RWPE1 (cell line): ENCODE results near the gene SPOCK1.

Experiments used
- CTCF ChIA-PET: fragments of 350-600 bp; sonication (Branson Sonifier 250); formaldehyde crosslinking; extraction: SDS; loops from one replicate; lab custom pipeline; 2021; lab: Yijun Ruan, JAX
- POLR2A ChIA-PET: fragments of 400-600 bp; formaldehyde crosslinking; extraction: SDS; loops from one replicate; lab custom pipeline; 2020; ENCODE audit warnings: antibody characterized with exemption; ENCODE audit not compliant: low non-redundant PET; lab: Yijun Ruan, JAX
- DNase-seq: peaks from one replicate; pipeline ENCODE4 v3.0.0; 2012; ENCODE audit warnings: low spot score
- H3K27ac ChIP-seq: fragments of 450-650 bp; 2 replicates; pipeline ENCODE4 v1.5.1; 2017
- TF ChIP-seq, protein P1 (sequence below): fragments of 450-650 bp; conservative IDR thresholded peaks from 2 replicates; pipeline ENCODE4 v1.5.1; 2017; ENCODE audit warnings: low read depth, mild to moderate bottlenecking

SPOCK1 gene

GRCh38 chr5:137226081-137226480 is 273.0 kb downstream of the SPOCK1 start:
- CTCF ChIA-PET: no interaction called here

GRCh38 chr5:137223324-137224295 is 275.5 kb downstream of the SPOCK1 start:
- CTCF ChIA-PET: interaction anchor here (0.5 to 1.4 kb wide), 5 partner anchors 21 to 251 kb away, joined by 3 to 9 read pairs (median 3); no protein-coding TSS in a partner anchor
- POLR2A ChIA-PET: no interaction called here
- no peak overlapping the region for H3K27ac ChIP-seq
- no peak for DNase-seq
- TF ChIP-seq, protein P1, sequence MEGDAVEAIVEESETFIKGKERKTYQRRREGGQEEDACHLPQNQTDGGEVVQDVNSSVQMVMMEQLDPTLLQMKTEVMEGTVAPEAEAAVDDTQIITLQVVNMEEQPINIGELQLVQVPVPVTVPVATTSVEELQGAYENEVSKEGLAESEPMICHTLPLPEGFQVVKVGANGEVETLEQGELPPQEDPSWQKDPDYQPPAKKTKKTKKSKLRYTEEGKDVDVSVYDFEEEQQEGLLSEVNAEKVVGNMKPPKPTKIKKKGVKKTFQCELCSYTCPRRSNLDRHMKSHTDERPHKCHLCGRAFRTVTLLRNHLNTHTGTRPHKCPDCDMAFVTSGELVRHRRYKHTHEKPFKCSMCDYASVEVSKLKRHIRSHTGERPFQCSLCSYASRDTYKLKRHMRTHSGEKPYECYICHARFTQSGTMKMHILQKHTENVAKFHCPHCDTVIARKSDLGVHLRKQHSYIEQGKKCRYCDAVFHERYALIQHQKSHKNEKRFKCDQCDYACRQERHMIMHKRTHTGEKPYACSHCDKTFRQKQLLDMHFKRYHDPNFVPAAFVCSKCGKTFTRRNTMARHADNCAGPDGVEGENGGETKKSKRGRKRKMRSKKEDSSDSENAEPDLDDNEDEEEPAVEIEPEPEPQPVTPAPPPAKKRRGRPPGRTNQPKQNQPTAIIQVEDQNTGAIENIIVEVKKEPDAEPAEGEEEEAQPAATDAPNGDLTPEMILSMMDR: no peak

More at GRCh38 chr5:137226081-137226480, 273.0 kb downstream of the SPOCK1 start:
- TF ChIP-seq, protein P1: no peak
- DNase-seq: no peak
- no peak overlapping the region for H3K27ac ChIP-seq
- POLR2A ChIA-PET: no interaction called here

- no peak overlapping the region for H3K27ac ChIP-seq
- no peak for DNase-seq
- TF ChIP-seq, protein P1: no peak
- ChIA-PET POLR2A (no interaction called here), CTCF (interaction anchor here (0.5 kb wide), 1 partner anchor 64 kb away, joined by 3 read pairs; no protein-coding TSS in a partner anchor)
Observed at GRCh38 chr5:137221943-137222342, 277.2 kb downstream of the SPOCK1 start.

DNA sequence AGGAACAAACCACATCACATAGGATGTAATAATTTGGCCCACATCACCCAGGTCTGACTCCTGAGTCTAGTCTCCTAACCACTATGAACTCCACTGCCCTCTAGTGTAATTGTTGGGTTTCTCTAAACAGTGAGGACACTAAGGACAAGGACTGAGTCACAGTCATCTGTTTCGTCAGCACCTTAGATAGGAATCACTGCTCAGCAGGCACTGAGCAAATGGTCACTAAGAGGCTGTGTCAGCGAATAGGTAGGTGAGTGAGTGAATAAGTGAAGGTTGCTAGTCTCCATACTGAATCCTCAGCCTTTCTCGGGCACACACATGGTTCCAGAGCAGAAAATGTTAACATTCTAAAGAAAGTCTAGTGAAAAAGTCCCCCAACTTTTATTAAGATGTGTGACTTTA is 278.6 kb downstream of the SPOCK1 start:
- peak; percentile 89 for DNase-seq
- TF ChIP-seq, protein P1: peak; percentile 53
- ChIA-PET CTCF (no interaction called here), POLR2A (no interaction called here)
- no peak overlapping the region for H3K27ac ChIP-seq

- TF ChIP-seq, protein P1: no peak
- no peak for DNase-seq
- no peak overlapping the region for H3K27ac ChIP-seq
- CTCF ChIA-PET: interaction anchor here (0.6 to 2.7 kb wide), 7 partner anchors 15 to 417 kb away, joined by 3 to 25 read pairs (median 3); no protein-coding TSS in a partner anchor
- POLR2A ChIA-PET: no interaction called here
Observed at GRCh38 chr5:137218896-137219295, 280.2 kb downstream of the SPOCK1 start.

DNA sequence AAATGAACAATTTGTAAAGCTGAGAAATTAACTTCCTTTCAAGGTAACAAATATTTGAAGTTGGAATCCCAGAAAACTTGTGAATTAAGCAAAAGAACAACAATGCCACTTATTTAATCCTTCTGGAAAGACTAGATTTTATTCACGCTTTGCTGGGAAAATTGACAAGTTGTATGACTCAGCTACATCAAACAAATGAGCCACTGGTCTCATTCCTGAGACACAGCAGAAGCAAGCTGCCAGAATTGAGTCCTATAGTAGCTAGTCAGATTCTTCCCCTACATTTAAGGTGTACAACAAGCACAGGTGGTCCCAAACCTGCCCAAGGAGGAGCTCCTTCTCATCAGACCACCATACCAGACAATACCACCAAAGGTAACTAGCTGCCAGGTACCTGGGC is 280.7 kb downstream of the SPOCK1 start:
- DNase-seq: peak; percentile 60
- TF ChIP-seq, protein P1: no peak
- ChIA-PET POLR2A (no interaction called here), CTCF (interaction anchor here (0.6 to 2.7 kb wide), 6 partner anchors 14 to 416 kb away, joined by 3 to 25 read pairs (median 3); no protein-coding TSS in a partner anchor)
- no peak overlapping the region for H3K27ac ChIP-seq
